ENCODE measurements around the gene RARRES1.

Gene RARRES1

GRCh38 chr3:158763421-158763820 lies 31.2 kb upstream of the RARRES1 start:
- DNase-seq = no peak

- no peak for DNase-seq
Measured at GRCh38 chr3:158762701-158763100, 30.4 kb upstream of the RARRES1 start.

GRCh38 chr3:158761350-158761749 lies 29.1 kb upstream of the RARRES1 start:
- DNase-seq = no peak

GRCh38 chr3:158755421-158755820 lies 23.2 kb upstream of the RARRES1 start:
- DNase-seq = no peak

GRCh38 chr3:158753854-158754253 lies 21.6 kb upstream of the RARRES1 start:
- no peak for DNase-seq

GRCh38 chr3:158751316-158751715 lies 19.1 kb upstream of the RARRES1 start:
- no peak for DNase-seq

GRCh38 chr3:158750016-158750415 lies 17.8 kb upstream of the RARRES1 start:
- DNase-seq = no peak

GRCh38 chr3:158749526-158749925 lies 17.3 kb upstream of the RARRES1 start:
- no peak for DNase-seq

- DNase-seq = no peak
Measured at GRCh38 chr3:158748237-158748828, 16.1 kb upstream of the RARRES1 start.

GRCh38 chr3:158747417-158747816 lies 15.2 kb upstream of the RARRES1 start:
- no peak for DNase-seq

GRCh38 chr3:158745551-158745950 lies 13.3 kb upstream of the RARRES1 start:
- no peak for DNase-seq

- DNase-seq = no peak
Measured at GRCh38 chr3:158744567-158745288, 12.5 kb upstream of the RARRES1 start.

- DNase-seq = no peak
Measured at GRCh38 chr3:158743664-158744566, 11.7 kb upstream of the RARRES1 start.

- no peak for DNase-seq
Measured at GRCh38 chr3:158742871-158743663, 10.8 kb upstream of the RARRES1 start.

GRCh38 chr3:158739661-158740060 lies 7.4 kb upstream of the RARRES1 start:
- DNase-seq = no peak

- DNase-seq = no peak
Measured at GRCh38 chr3:158739078-158739477, 6.8 kb upstream of the RARRES1 start.

- no peak for DNase-seq
Measured at GRCh38 chr3:158738653-158739052, 6.4 kb upstream of the RARRES1 start.

- DNase-seq = no peak
Measured at GRCh38 chr3:158737976-158738615, 5.8 kb upstream of the RARRES1 start.

GRCh38 chr3:158737410-158737809 lies 5.2 kb upstream of the RARRES1 start:
- DNase-seq = no peak

- DNase-seq = no peak
Measured at GRCh38 chr3:158735296-158736033, 3.2 kb upstream of the RARRES1 start.

GRCh38 chr3:158733656-158734055 lies 1.4 kb upstream of the RARRES1 start:
- no peak for DNase-seq

- DNase-seq = no peak
Measured at GRCh38 chr3:158732856-158733200, 571 bp upstream of the RARRES1 start.

All from CD4-positive, alpha-beta T cell treated with Interleukin-4 for 1 hour (primary cell).